BLaER1 (cell line): ENCODE data around the gene OR6C74.

Source experiments
- H3K27ac ChIP-seq: shearing (Covaris generic); formaldehyde crosslinking; 2 replicates; pipeline ENCODE4 v1.8.1; 2022
- H3K27me3 ChIP-seq: shearing (Covaris generic); formaldehyde crosslinking; 2 replicates; pipeline ENCODE4 v1.8.1; 2022
- H3K36me3 ChIP-seq: shearing (Covaris generic); formaldehyde crosslinking; 2 replicates; pipeline ENCODE4 v1.8.1; 2022
- H3K4me1 ChIP-seq: shearing (Covaris generic); formaldehyde crosslinking; 2 replicates; pipeline ENCODE4 v1.8.1; 2022
- H3K4me2 ChIP-seq: shearing (Covaris generic); formaldehyde crosslinking; 2 replicates; pipeline ENCODE4 v1.8.1; 2022
- H3K4me3 ChIP-seq: shearing (Covaris generic); formaldehyde crosslinking; 2 replicates; pipeline ENCODE4 v1.8.1; 2022
- H3K9ac ChIP-seq: shearing (Covaris generic); formaldehyde crosslinking; 2 replicates; pipeline ENCODE4 v1.8.1; 2022
- H3K9me3 ChIP-seq: shearing (Covaris generic); formaldehyde crosslinking; 2 replicates; pipeline ENCODE4 v1.8.1; 2022
- H4K20me1 ChIP-seq: shearing (Covaris generic); formaldehyde crosslinking; 2 replicates; pipeline ENCODE4 v1.8.1; 2022
- Cebpa-rat ChIP-seq: shearing (Covaris generic); IDR thresholded peaks from 2 replicates; pipeline ENCODE4 v1.8.1; 2022

The OR6C74 gene

DNA sequence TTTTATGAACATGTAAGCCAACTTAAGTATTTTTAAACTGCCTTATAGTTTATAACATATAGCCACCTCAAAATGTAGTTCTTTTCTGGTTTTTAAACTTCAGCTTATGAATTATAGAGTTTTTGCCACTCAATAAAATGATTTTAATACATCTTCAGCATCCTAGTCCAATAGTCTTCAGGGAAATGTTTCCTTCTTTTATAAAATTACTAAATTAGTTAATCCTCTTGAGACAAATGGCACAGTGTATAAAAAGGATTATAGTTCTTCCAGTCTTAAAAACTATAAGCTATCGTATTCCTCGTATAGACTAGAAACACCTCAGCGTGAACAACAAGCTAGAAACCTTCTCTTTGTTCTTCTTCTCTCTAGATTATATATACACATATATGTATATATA, at the start of gene OR6C74:
Gene OR6C74, plus strand, starts transcription at position 301 of the 400 bp plus-strand sequence. CDS start 2,679 bp downstream, outside the sequence.
- Histone ChIP-seq H3K4me1 (no peaks in the 10 kb centered on the region), H3K27ac (no peak within 1 kb of the TSS), H4K20me1 (no peaks in the 10 kb centered on the region), H3K9me3 (no peaks in the 10 kb centered on the region), H3K4me2 (no peak within 1 kb of the TSS), H3K9ac (no peak within 1 kb of the TSS), H3K27me3 (no peaks in the 10 kb centered on the region), H3K36me3 (no peaks in the 10 kb centered on the region), H3K4me3 (no peak within 1 kb of the TSS)
- no peak for TF ChIP-seq Cebpa-rat

DNA sequence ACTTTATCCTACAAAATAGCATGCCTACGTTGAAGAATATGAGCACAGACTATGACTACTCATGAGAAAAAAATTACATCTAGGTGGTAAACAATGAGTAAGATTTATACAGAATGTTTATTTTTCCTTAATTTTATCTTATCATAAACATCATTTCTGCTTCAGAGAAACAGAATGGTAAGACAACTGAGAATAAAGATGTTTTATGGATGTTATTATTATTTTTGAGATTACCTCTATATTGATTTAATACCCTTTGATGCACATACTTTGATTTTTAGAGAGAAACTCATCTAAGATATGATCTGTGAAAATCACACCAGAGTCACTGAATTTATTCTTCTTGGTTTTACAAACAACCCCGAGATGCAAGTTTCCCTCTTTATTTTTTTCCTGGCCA, 23.7 kb upstream of the OR6C74 start, which contains the start of gene OR10A7:
Gene OR10A7, plus strand, starts transcription at position 301 of the 400 bp plus-strand sequence. Its CDS starts 0 bp downstream, at position 301.
- TF ChIP-seq Cebpa-rat = no peak
- Histone ChIP-seq H3K4me1 (no peaks in the 10 kb centered on the region), H3K27me3 (no peaks in the 10 kb centered on the region), H4K20me1 (no peaks in the 10 kb centered on the region), H3K27ac (no peak within 1 kb of the TSS), H3K36me3 (no peaks in the 10 kb centered on the region), H3K9ac (no peak within 1 kb of the TSS), H3K4me3 (no peak within 1 kb of the TSS), H3K4me2 (no peak within 1 kb of the TSS), H3K9me3 (no peaks in the 10 kb centered on the region)

DNA sequence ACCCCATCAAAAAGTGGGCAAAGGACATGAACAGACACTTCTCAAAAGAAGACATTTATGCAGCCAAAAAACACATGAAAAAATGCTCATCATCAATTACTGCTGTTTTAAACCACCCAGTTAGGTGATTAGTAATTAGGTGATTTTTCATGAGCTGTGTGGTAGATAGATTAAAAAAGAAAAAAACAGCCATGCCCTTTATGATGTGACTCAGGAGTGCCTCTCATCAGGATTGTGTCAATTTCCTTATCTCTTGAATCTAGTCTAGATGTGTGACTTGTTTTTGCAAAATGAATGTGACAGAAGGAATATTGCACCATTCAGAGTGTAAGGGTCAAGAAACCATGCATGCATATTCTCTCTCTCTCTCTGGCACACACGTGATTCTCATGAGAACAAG, 17.9 kb upstream of the OR6C74 start:
- no peaks in the 10 kb centered on the region for H3K9me3 ChIP-seq
- H3K36me3 ChIP-seq = no peaks in the 10 kb centered on the region
- no peak overlapping the region for H3K27ac ChIP-seq
- no peaks in the 10 kb centered on the region for H4K20me1 ChIP-seq
- no peak overlapping the region for H3K4me3 ChIP-seq
- H3K9ac ChIP-seq = no peak overlapping the region
- H3K4me1 ChIP-seq = no peaks in the 10 kb centered on the region
- no peaks in the 10 kb centered on the region for H3K27me3 ChIP-seq
- no peak for TF ChIP-seq Cebpa-rat
- no peak overlapping the region for H3K4me2 ChIP-seq

DNA sequence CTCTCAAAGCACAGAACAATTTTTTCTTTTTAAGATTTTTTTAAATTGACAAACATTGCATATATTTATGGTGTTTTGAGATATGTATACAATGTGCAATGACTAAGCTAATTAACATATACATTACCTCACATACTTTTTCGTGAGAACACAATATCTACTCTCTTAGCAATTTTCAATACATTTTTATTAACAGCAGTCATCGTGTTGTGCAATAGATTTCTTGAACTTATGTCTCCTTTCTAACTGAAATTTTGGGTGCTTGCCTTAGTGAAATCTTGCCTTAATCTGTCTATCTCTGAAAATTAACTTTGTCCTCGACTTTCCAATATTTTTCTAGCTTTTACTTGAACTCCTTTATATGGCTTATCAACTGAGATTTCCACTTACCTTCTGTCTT, 16.8 kb upstream of the OR6C74 start:
- no peaks in the 10 kb centered on the region for H4K20me1 ChIP-seq
- no peak for TF ChIP-seq Cebpa-rat
- no peak overlapping the region for H3K27ac ChIP-seq
- no peak overlapping the region for H3K4me3 ChIP-seq
- H3K9me3 ChIP-seq = no peaks in the 10 kb centered on the region
- H3K36me3 ChIP-seq = no peaks in the 10 kb centered on the region
- H3K4me1 ChIP-seq = no peaks in the 10 kb centered on the region
- no peaks in the 10 kb centered on the region for H3K27me3 ChIP-seq
- no peak overlapping the region for H3K4me2 ChIP-seq
- no peak overlapping the region for H3K9ac ChIP-seq

DNA sequence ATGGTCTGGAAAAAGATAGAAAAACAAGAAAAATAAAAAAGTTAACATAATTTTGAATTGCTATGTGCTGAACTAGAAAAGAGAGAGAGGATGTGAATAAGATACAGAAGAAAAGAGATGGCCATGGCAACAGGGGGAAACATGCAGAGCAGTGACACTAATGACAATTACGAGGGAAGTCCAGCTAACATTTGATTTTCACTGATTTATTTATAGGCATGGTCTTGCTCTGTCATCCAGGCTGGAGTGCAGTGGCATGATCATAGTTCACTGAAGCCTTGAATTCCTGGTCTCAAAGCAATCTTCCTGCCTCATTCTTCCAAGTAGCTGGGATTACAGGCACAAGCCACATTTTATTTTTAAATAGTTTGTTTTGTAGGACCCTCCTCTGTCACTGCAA, 1.8 kb downstream of the OR6C74 start:
- no peaks in the 10 kb centered on the region for H3K27me3 ChIP-seq
- H3K4me2 ChIP-seq = no peak overlapping the region
- H3K9ac ChIP-seq = no peak overlapping the region
- no peaks in the 10 kb centered on the region for H3K4me1 ChIP-seq
- TF ChIP-seq Cebpa-rat = no peak
- no peaks in the 10 kb centered on the region for H3K9me3 ChIP-seq
- no peak overlapping the region for H3K27ac ChIP-seq
- H3K4me3 ChIP-seq = no peak overlapping the region
- no peaks in the 10 kb centered on the region for H3K36me3 ChIP-seq
- no peaks in the 10 kb centered on the region for H4K20me1 ChIP-seq

DNA sequence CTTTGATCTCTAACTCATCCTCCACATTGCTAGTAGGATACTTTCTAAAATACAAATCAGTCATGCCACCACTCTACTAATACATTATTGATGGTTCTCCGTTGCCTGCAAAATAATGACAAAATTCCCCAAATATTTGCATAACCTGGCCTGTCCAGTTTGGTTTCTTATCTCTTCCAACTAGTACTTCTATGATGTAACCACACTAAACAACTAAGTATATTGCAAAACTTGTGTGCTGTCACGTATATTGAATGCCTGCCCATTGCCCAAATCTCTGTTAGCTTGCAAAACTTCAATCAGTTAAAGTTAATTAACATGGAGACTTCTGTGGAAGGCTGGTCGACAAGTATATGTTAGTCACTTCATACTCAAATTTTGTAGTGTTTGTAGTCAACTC, 6.5 kb downstream of the OR6C74 start:
- no peaks in the 10 kb centered on the region for H3K36me3 ChIP-seq
- H3K4me1 ChIP-seq = no peaks in the 10 kb centered on the region
- H3K27ac ChIP-seq = no peak overlapping the region
- no peak for TF ChIP-seq Cebpa-rat
- H3K4me2 ChIP-seq = no peak overlapping the region
- H3K9ac ChIP-seq = no peak overlapping the region
- H3K9me3 ChIP-seq = no peaks in the 10 kb centered on the region
- H4K20me1 ChIP-seq = no peaks in the 10 kb centered on the region
- no peaks in the 10 kb centered on the region for H3K27me3 ChIP-seq
- no peak overlapping the region for H3K4me3 ChIP-seq

DNA sequence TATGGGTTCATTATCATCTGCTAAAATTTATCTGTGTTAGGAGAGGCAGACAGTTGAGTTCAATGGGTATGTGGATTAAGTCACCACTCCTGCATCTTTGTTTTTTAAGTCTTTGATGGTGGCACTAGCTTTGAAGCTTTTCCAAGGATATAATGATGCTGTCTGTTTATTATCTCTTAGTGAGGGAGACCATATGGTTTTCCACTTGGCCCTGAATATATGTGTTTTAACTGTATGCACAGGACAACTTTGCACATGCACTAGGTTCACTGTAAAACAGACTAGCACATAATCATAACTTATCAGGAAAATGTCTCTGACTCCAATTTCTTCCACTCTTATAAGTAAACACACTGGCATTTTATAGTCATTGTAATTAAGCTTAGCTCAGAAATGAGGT, 8.9 kb downstream of the OR6C74 start:
- no peaks in the 10 kb centered on the region for H3K4me1 ChIP-seq
- no peak overlapping the region for H3K9ac ChIP-seq
- H4K20me1 ChIP-seq = no peaks in the 10 kb centered on the region

DNA sequence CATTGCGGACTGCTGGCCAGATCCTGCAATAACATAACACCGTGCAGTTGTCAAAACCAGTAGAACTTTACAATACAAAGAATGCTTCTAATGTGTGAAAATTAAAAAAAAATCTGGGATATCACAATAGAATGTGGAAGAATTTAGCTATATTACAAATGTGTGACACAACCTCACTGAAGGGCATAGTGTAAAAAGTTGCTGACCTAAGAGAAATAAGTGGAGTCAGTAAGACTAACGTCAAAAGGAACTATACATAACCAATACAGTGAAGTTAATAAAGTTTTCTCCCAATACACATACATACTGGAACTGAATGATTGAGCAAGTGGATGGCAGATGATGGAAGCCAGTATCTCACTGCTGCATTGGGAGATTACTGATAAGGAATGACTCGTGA, 12.4 kb downstream of the OR6C74 start:
- no peak for TF ChIP-seq Cebpa-rat

More for the DNA sequence above, 8.9 kb downstream of the OR6C74 start:
- Histone ChIP-seq H3K4me3 (no peak overlapping the region), H3K27ac (no peak overlapping the region), H3K9me3 (no peaks in the 10 kb centered on the region), H3K36me3 (no peaks in the 10 kb centered on the region), H3K4me2 (no peak overlapping the region), H3K27me3 (no peaks in the 10 kb centered on the region)
- TF ChIP-seq Cebpa-rat = no peak

DNA sequence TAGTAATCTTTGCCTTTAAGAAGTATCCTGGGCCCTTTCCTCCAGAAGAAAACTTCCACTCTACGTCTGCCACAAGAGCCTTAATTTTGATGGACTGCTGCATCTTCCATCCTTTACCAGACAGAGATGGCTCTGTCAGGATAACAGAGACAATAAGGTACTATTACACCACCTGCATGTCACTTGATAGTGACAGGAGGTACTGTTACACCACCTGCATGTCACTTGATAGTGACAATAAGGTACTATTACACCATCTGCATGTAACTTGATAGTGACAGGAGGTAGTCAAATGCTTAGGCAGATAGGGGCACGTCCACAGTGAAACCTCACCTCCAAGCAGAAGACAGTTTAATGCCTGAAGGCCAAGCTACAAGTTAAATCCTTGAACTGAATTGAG, 13.9 kb downstream of the OR6C74 start:
- no peaks in the 10 kb centered on the region for H3K36me3 ChIP-seq
- H3K4me1 ChIP-seq = no peaks in the 10 kb centered on the region
- H3K27ac ChIP-seq = no peak overlapping the region
- no peak overlapping the region for H3K4me3 ChIP-seq
- no peaks in the 10 kb centered on the region for H3K9me3 ChIP-seq
- H4K20me1 ChIP-seq = no peaks in the 10 kb centered on the region
- no peak overlapping the region for H3K9ac ChIP-seq
- H3K4me2 ChIP-seq = no peak overlapping the region
- no peaks in the 10 kb centered on the region for H3K27me3 ChIP-seq
- no peak for TF ChIP-seq Cebpa-rat

More for the DNA sequence above, 12.4 kb downstream of the OR6C74 start:
- H4K20me1 ChIP-seq = no peaks in the 10 kb centered on the region
- no peak overlapping the region for H3K27ac ChIP-seq
- no peaks in the 10 kb centered on the region for H3K4me1 ChIP-seq
- no peak overlapping the region for H3K9ac ChIP-seq
- no peak overlapping the region for H3K4me3 ChIP-seq
- H3K27me3 ChIP-seq = no peaks in the 10 kb centered on the region
- no peaks in the 10 kb centered on the region for H3K9me3 ChIP-seq
- no peaks in the 10 kb centered on the region for H3K36me3 ChIP-seq
- H3K4me2 ChIP-seq = no peak overlapping the region

DNA sequence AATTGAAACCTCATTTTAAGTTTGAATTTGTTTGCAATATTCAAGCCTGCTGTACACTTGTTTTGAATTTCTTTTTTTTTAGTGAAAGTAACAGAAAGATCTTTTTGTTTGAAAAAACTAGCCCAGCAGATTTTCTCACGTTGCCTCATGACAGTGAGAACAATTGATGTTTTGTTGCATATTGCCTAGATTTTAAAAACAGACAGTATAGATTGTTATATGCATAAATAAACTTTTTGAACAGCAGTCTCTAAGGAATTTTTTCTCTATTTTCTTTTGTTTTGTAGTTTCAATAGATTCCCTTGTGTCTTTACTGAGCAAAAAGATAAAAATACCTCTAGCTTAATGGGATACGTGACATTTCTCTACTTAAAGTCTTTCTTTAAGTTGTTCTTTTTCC, 36.6 kb downstream of the OR6C74 start:
- Histone ChIP-seq H3K9ac (no peak overlapping the region), H3K4me1 (no peaks in the 10 kb centered on the region), H3K4me3 (no peak overlapping the region), H3K36me3 (no peaks in the 10 kb centered on the region), H3K27ac (no peak overlapping the region), H4K20me1 (no peaks in the 10 kb centered on the region), H3K4me2 (no peak overlapping the region), H3K27me3 (no peaks in the 10 kb centered on the region), H3K9me3 (0 out of 2 replicates have a peak, but pooled peaks cover 3% of the 10 kb centered on the region)
- TF ChIP-seq Cebpa-rat = no peak

DNA sequence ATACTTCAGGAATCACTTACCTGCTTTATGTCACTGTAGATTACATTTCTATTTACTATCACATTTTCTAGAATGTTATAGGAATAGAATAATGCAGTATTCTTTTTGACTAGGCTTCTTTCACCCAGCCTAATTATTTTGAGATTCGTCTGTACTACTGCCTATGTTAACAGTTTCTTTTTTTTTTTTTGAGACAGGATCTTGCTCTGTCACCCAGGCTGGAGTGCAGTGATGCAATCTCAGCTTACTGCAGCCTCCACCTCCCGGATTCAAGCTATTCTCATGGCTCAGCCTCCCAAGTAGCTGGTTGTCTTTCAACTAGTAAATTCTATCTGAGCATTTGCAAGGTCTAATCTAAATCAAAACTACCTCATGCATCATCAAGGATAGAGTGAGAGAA, 45.6 kb downstream of the OR6C74 start:
- Histone ChIP-seq H3K9me3 (no peaks in the 10 kb centered on the region), H3K36me3 (no peaks in the 10 kb centered on the region), H3K9ac (no peak overlapping the region), H3K4me2 (no peak overlapping the region), H4K20me1 (no peaks in the 10 kb centered on the region), H3K4me3 (no peak overlapping the region), H3K27me3 (no peaks in the 10 kb centered on the region), H3K4me1 (no peaks in the 10 kb centered on the region), H3K27ac (no peak overlapping the region)
- no peak for TF ChIP-seq Cebpa-rat
